ENCODE data around the gene TNS2. TPM values are rescaled to one million over a fixed set of nuclear protein-coding genes. Genes with fewer than 3 reads are reported as not detected.

Gene TNS2
- total and polyA plus RNA-seq, 9 of the 15 experiments (the other 6 are each of a cell fraction or from before 2014, with no cell fraction given): 0.28 to 3.1 (median 1.2) TPM; not detected in 1

- Histone ChIP-seq H3K4me3 (no peak overlapping the region), H2AFZ (ENCODE audit: low read depth, low read length) (no peak overlapping the region), H3K36me3 (ENCODE audit: control insufficient read depth, insufficient read depth, low read length) (no peaks in the 10 kb centered on the region), H3K9me1 (ENCODE audit: control insufficient read depth, insufficient read depth, low read length) (no peaks in the 10 kb centered on the region), H3K9ac (ENCODE audit: insufficient read depth in 1 of 2, low read depth in 2 of 2, low read length in 2 of 2) (peak overlapping the region in 1 of 2 experiments; percentile 43; a peak in 1 of 4 replicates), H3K4me1 (replicated peaks in 1 of 2; ENCODE audit: control insufficient read depth in 2 of 2, insufficient read depth in 2 of 2, low read length in 2 of 2) (peaks cover 11 to 72% of the 10 kb centered on the region in 2 experiments; a peak in 4 of 5 replicates), H3K79me2 (ENCODE audit: control insufficient read depth, insufficient read depth, low read length) (no peaks in the 10 kb centered on the region), H3K27ac (ENCODE audit: extremely low read depth, low read depth, low read length) (no peak overlapping the region), H3K27me3 (ENCODE audit: control insufficient read depth in 2 of 2, insufficient read depth in 2 of 2, low read length in 2 of 2) (no peaks in the 10 kb centered on the region), H4K20me1 (replicated peaks; ENCODE audit: control insufficient read depth, insufficient read depth, low read length) (no peaks in the 10 kb centered on the region), H3K9me3 (replicated peaks; ENCODE audit: control insufficient read depth, insufficient read depth, low read depth, low read length) (no peaks in the 10 kb centered on the region), H3K4me2 (ENCODE audit: insufficient read depth, low read length) (no peak overlapping the region)
- ChIA-PET POLR2A (interaction anchor here (1.0 kb wide), 1 partner anchor 20 kb away, joined by 3 read pairs; the partner anchor contains the start of gene SPRYD3), CTCF (ENCODE audit: low intra/inter-chr PET ratio) (no interaction called here)
- in situ Hi-C loops (cut with MboI): no loop called here
- ATAC-seq: no peak
- 45% methylated on average over 32 of the region's 35 CpGs for WGBS (ENCODE audit: insufficient coverage, low coverage, missing lambda C conversion rate)
- BruUV-seq (replicated peaks): no TSS peak
- no peak for FAIRE-seq
- no peak for DNase-seq (ENCODE audit: extremely low read depth in 1 of 4, low spot score in 3 of 4)
- intact Hi-C loops (cut with micrococcal nuclease): no loop called here
- TF ChIP-seq, protein P1, sequence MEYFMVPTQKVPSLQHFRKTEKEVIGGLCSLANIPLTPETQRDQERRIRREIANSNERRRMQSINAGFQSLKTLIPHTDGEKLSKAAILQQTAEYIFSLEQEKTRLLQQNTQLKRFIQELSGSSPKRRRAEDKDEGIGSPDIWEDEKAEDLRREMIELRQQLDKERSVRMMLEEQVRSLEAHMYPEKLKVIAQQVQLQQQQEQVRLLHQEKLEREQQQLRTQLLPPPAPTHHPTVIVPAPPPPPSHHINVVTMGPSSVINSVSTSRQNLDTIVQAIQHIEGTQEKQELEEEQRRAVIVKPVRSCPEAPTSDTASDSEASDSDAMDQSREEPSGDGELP (CRISPR knock-in tag; IDR thresholded peaks at IDR 0.05; ENCODE audit: borderline replicate concordance): 0 out of 2 replicates have a peak, but pooled peaks have one; percentile 16
- peak; percentile 57; the same call in 1 of the 2 replicates for TF ChIP-seq POLR2G (IDR thresholded peaks at IDR 0.05; ENCODE audit: low read depth, low read length)
- no peak for TF ChIP-seq YBX1 (IDR thresholded peaks at IDR 0.05)
- TF ChIP-seq CREM (IDR thresholded peaks at IDR 0.05; ENCODE audit: low read depth): no peak
These were observed 9.0 kb downstream of the TNS2 start for GRCh38 chr12:53058674-53059433.
